Osteoblast (primary cell): ENCODE measurements around the gene PLPP6. TPM values are rescaled to one million over a fixed set of nuclear protein-coding genes. Genes with fewer than 3 reads are reported as not detected.

Source experiments
- DNase-seq: peaks from one replicate; pipeline ENCODE4 v3.0.0; 2011; ENCODE audit warnings: low spot score, mixed read lengths; ENCODE audit not compliant: insufficient read length; ENCODE audit errors: missing footprints
- H2AFZ ChIP-seq: 2 replicates; pipeline ENCODE4 v1.6.0; 2011; ENCODE audit warnings: mild to moderate bottlenecking, low read length
- H3K27ac ChIP-seq: 2 replicates; pipeline ENCODE4 v1.5.1; 2011; ENCODE audit warnings: mild to moderate bottlenecking, low read depth, low read length, moderate library complexity
- H3K27me3 ChIP-seq: 2 replicates; pipeline ENCODE4 v1.6.0; 2012; ENCODE audit warnings: mild to moderate bottlenecking, control low read depth, inconsistent platforms, low read length, moderate library complexity; ENCODE audit not compliant: insufficient read depth
- H3K36me3 ChIP-seq: 2 replicates; pipeline ENCODE4 v1.5.1; 2011; ENCODE audit warnings: mild to moderate bottlenecking, low read length, control low read depth, moderate library complexity; ENCODE audit not compliant: insufficient read depth
- H3K4me1 ChIP-seq: 2 replicates; pipeline ENCODE4 v1.5.1; 2011; ENCODE audit warnings: mild to moderate bottlenecking, low read length, control low read depth, moderate library complexity; ENCODE audit not compliant: insufficient read depth
- H3K4me2 ChIP-seq: 2 replicates; pipeline ENCODE4 v1.6.0; 2011; ENCODE audit warnings: mild to moderate bottlenecking, low read length; ENCODE audit not compliant: insufficient read depth
- H3K4me3 ChIP-seq: fragments of 200-600 bp; sonication (generic); 3 replicates; pipeline ENCODE4 v1.5.1; 2012; ENCODE audit warnings: mild to moderate bottlenecking, low read length, inconsistent platforms; ENCODE audit not compliant: insufficient read depth
- H3K79me2 ChIP-seq: 2 replicates; pipeline ENCODE4 v1.6.0; 2012; ENCODE audit warnings: mild to moderate bottlenecking, low read length, control low read depth, inconsistent platforms; ENCODE audit not compliant: insufficient read depth
- H3K9me3 ChIP-seq: 2 replicates; pipeline ENCODE4 v1.5.1; 2011; ENCODE audit warnings: low read depth, low read length, control low read depth
- H4K20me1 ChIP-seq: 2 replicates; pipeline ENCODE4 v1.6.0; 2012; ENCODE audit warnings: mild to moderate bottlenecking, low read length, control low read depth; ENCODE audit not compliant: insufficient read depth
- CTCF ChIP-seq: IDR thresholded peaks from 2 replicates; pipeline ENCODE4 v1.5.1; 2011; ENCODE audit warnings: mild to moderate bottlenecking, low read depth, low read length, moderate library complexity; ENCODE audit errors: extremely low read depth
- total RNA-seq: library from RNA; depleted of rRNA; stranded (reverse); fragments of >200 nt; gene quantifications from 2 replicates; pipeline ENCODE4 v1.2.3, GENCODE V29; 2012

Gene PLPP6
- total RNA-seq, 1 donor = 7.2 TPM

- H2AFZ ChIP-seq = no peak overlapping the region
- no peak overlapping the region for H3K27ac ChIP-seq
- H3K4me1 ChIP-seq = peaks cover 15% of the 10 kb centered on the region
- no peak for TF ChIP-seq CTCF
- H3K9me3 ChIP-seq = no peaks in the 10 kb centered on the region
- DNase-seq = no peak
- no peaks in the 10 kb centered on the region for H4K20me1 ChIP-seq
- H3K79me2 ChIP-seq = no peaks in the 10 kb centered on the region
- H3K36me3 ChIP-seq = no peaks in the 10 kb centered on the region
- H3K27me3 ChIP-seq = no peaks in the 10 kb centered on the region
- no peak overlapping the region for H3K4me3 ChIP-seq
- H3K4me2 ChIP-seq = no peak overlapping the region
These were observed 8.5 kb downstream of the PLPP6 start for GRCh38 chr9:4670591-4670990.

- no peaks in the 10 kb centered on the region for H3K79me2 ChIP-seq
These were observed 9.6 kb downstream of the PLPP6 start for GRCh38 chr9:4671737-4672136.

GRCh38 chr9:4674783-4675182 lies 12.7 kb downstream of the PLPP6 start:
- Histone ChIP-seq H3K4me3 (no peak overlapping the region), H3K4me2 (no peak overlapping the region), H4K20me1 (no peaks in the 10 kb centered on the region), H3K79me2 (peaks cover 3% of the 10 kb centered on the region), H3K4me1 (peaks cover 14% of the 10 kb centered on the region), H3K27ac (peak overlapping the region; percentile 18), H3K27me3 (no peaks in the 10 kb centered on the region), H3K36me3 (no peaks in the 10 kb centered on the region), H2AFZ (no peak overlapping the region), H3K9me3 (no peaks in the 10 kb centered on the region)
- no peak for TF ChIP-seq CTCF
- peak; percentile 90 for DNase-seq

More at GRCh38 chr9:4671737-4672136, 9.6 kb downstream of the PLPP6 start:
- H2AFZ ChIP-seq = no peak overlapping the region
- H3K4me1 ChIP-seq = peaks cover 7% of the 10 kb centered on the region
- no peak for TF ChIP-seq CTCF
- H3K4me3 ChIP-seq = no peak overlapping the region
- H4K20me1 ChIP-seq = no peaks in the 10 kb centered on the region
- no peak overlapping the region for H3K4me2 ChIP-seq
- H3K36me3 ChIP-seq = no peaks in the 10 kb centered on the region
- H3K27ac ChIP-seq = no peak overlapping the region
- no peak for DNase-seq
- H3K27me3 ChIP-seq = no peaks in the 10 kb centered on the region
- H3K9me3 ChIP-seq = no peaks in the 10 kb centered on the region

GRCh38 chr9:4677392-4677791 lies 15.3 kb downstream of the PLPP6 start:
- no peaks in the 10 kb centered on the region for H3K9me3 ChIP-seq
- no peaks in the 10 kb centered on the region for H4K20me1 ChIP-seq
- H3K36me3 ChIP-seq = no peaks in the 10 kb centered on the region
- H3K27me3 ChIP-seq = no peaks in the 10 kb centered on the region
- no peak overlapping the region for H3K4me2 ChIP-seq
- no peak overlapping the region for H2AFZ ChIP-seq
- TF ChIP-seq CTCF = no peak
- H3K4me1 ChIP-seq = peaks cover 28% of the 10 kb centered on the region
- no peak overlapping the region for H3K4me3 ChIP-seq
- peaks cover 26% of the 10 kb centered on the region for H3K79me2 ChIP-seq
- no peak overlapping the region for H3K27ac ChIP-seq
- DNase-seq = no peak
